Heart left ventricle (tissue), 16 donors: ENCODE data around the gene SLC6A18. TPM values are rescaled to one million over a fixed set of nuclear protein-coding genes. Genes with fewer than 3 reads are reported as not detected.
"Not testable (repeated sequence)": the region's sequence is repeated elsewhere in the genome, so short reads cannot be mapped to it uniquely, and the experiment has no call there.

Experiments
- ATAC-seq, 4 donors: fragments of 200-7000 bp; cut with Tn5 transposase; one replicate each; pipeline ENCODE4 v1.9.1; 2020 to 2022; ENCODE audit warnings: moderate library complexity in 4 of 4, mild to moderate bottlenecking in 3 of 4, moderate number of reproducible peaks in 1 of 4
- DNase-seq, 5 donors: peaks; one replicate each; pipeline ENCODE4 v3.0.0-alpha.2; 2020
- H3K27ac ChIP-seq, 12 donors: fragments of 200-600 bp; sonication (generic) in 4 of 12; one replicate each; pipeline versions ENCODE4 v1.5.0 to v1.8.0; 2016 to 2022; ENCODE audit warnings: mild to moderate bottlenecking in 2 of 12
- H3K27me3 ChIP-seq, 9 donors: fragments of 200-600 bp; sonication (generic) in 2 of 9; one replicate each; pipeline versions ENCODE4 v1.5.1 to v1.8.0; 2016 to 2022; ENCODE audit warnings: mild to moderate bottlenecking in 3 of 9
- H3K36me3 ChIP-seq, 9 donors: fragments of 200-600 bp; sonication (generic) in 2 of 9; one replicate each; pipeline versions ENCODE4 v1.5.0 to v1.8.0; 2018 to 2022; ENCODE audit warnings: mild to moderate bottlenecking in 2 of 9
- H3K4me1 ChIP-seq, 12 donors: fragments of 200-600 bp; sonication (generic) in 4 of 12; one replicate each; pipeline versions ENCODE4 v1.5.0 to v1.8.0; 2016 to 2022; ENCODE audit warnings: mild to moderate bottlenecking in 3 of 12
- H3K4me3 ChIP-seq, 12 donors: fragments of 200-600 bp; sonication (generic) in 4 of 12; one replicate each; pipeline versions ENCODE4 v1.5.0 to v1.8.0; 2017 to 2022; ENCODE audit warnings: mild to moderate bottlenecking in 9 of 12, moderate library complexity in 4 of 12
- H3K9me3 ChIP-seq, 12 donors: fragments of 200-600 bp; sonication (generic) in 4 of 12; one replicate each; pipeline versions ENCODE4 v1.5.0 to v1.8.0; 2016 to 2022; ENCODE audit warnings: mild to moderate bottlenecking in 1 of 12
- CTCF ChIP-seq, 12 donors: fragments of 200-600 bp; sonication (generic) in 4 of 12; IDR thresholded peaks; one replicate each; pipeline versions ENCODE4 v1.5.0 to v1.8.0; 2018 to 2022; ENCODE audit warnings: antibody characterized with exemption in 12 of 12, mild to moderate bottlenecking in 5 of 12
- POLR2A ChIP-seq, 2 donors: fragments of 450-650 bp; IDR thresholded peaks; one replicate each; pipeline ENCODE4 v1.6.1; 2017; ENCODE audit warnings: antibody characterized with exemption in 2 of 2, mild to moderate bottlenecking in 2 of 2, moderate library complexity in 2 of 2
- WGBS, 4 donors: extraction: QIAGEN DNeasy Blood & Tissue Kit in 2 of 4; methylation state at CpG; one replicate each; pipeline versions ENCODE4 v1.1.5 to v1.1.7; 2013 to 2018; 5-methylcytosine and 5-hydroxymethylcytosine counted together
- intact Hi-C, 10 donors: fragments of 100-400 bp; cut with DNase I; formaldehyde crosslinking; loops; one replicate each; pipeline versions ENCODE4 v1.11.1 to v1.14.2; 2022
- polyA plus RNA-seq, 2 donors: library from polyadenylated mRNA; stranded (reverse); fragments of 200-250 nt; gene quantifications; one replicate each; pipeline ENCODE4 v1.2.3, GENCODE V29; 2013
- total RNA-seq, 9 donors: library from RNA; depleted of rRNA in 2 of 9; stranded (reverse); fragments of >200 nt in 2 of 9; fragmentation: NEBNext Ultra II Directional in 3 of 9; extraction: Animal tissue kit (Norgen Biotek cat#: 25700) in 3 of 9; gene quantifications; one replicate each; pipeline versions ENCODE4 v1.1.0 to v1.2.4, GENCODE V29; 2016 to 2023
- donor health status: ischemic (EF 13 %, LVEDD 7.1; RV severe dilation, severe dysfunction).
- donor health status: healthy with polysubstance abuse.
- donor health status: DM: no; HTN: yes; CAD: no.
- donor health status: DM: no; HTN: no; CAD: no.
- donor health status: ischemic (EF 25% LVEDD 6.9; RV normal size, moderate dysfunction).
- donor health status: ischemic (EF 25% LVEDD 5.7; RV mildly dilated, moderate dysfunction).
- donor health status: healthy.
- donor health status: DM: yes; HTN: yes; CAD: no.
- donor health status: ischemic (EF 35%, LVEDD 5.7; RV mildly dilated, moderate dysfunction).
- donor health status: nonischemic (EF 11% LVEDD 7.7; RV severe dilation, severe dysfunction).
- donor health status: DM: yes; HTN: yes; CAD: no.
- donor health status: PGD.
- donor health status: ischemic (EF 29% LVEDD 5.4; RV normal size, mild dysfunction).
- donor health status: nonischemic (EF 23%, LVEDD 6.1; RV moderate dilation, normal function).

Gene SLC6A18
- total and polyA plus RNA-seq, 11 donors, result not detected

- WGBS, 4 donors, result 78 to 81% (median 80%) methylated on average over 33 to 37 of the region's 37 CpGs
- TF ChIP-seq POLR2A (IDR thresholded peaks at IDR 0.05) (no peak), CTCF (IDR thresholded peaks at IDR 0.05) (no peak)
- H3K9me3 ChIP-seq, result peaks cover 0 to 9% (median 0%) of the 10 kb centered on the region in 12 donors
- DNase-seq (peak in 3 of 5 donors; percentile 62 to 75 (median 70)), ATAC-seq (peak; percentile 67 to 86 (median 77))
- H3K4me1 ChIP-seq, result no peaks in the 10 kb centered on the region
- intact Hi-C loops, result no loop called here
- no peaks in the 10 kb centered on the region for H3K36me3 ChIP-seq
- no peaks in the 10 kb centered on the region for H3K27me3 ChIP-seq
- no peak overlapping the region for H3K27ac ChIP-seq
- no peak overlapping the region for H3K4me3 ChIP-seq
Observed at GRCh38 chr5:1282131-1282992, 57.2 kb downstream of the SLC6A18 start.

- intact Hi-C loops, H3K36me3 ChIP-seq, H3K4me3 ChIP-seq, H3K9me3 ChIP-seq, H3K27me3 ChIP-seq, H3K27ac ChIP-seq, H3K4me1 ChIP-seq, ATAC-seq: not testable (repeated sequence)
- DNase-seq, result peak in 1 of 5 donors; percentile 33
- 87 to 91% (median 90%) methylated on average over 33 to 40 of the region's 40 CpGs for WGBS, 4 donors
Observed at GRCh38 chr5:1282993-1283728, 58.0 kb downstream of the SLC6A18 start.

- H3K36me3 ChIP-seq, H3K4me3 ChIP-seq, H3K27me3 ChIP-seq, H3K27ac ChIP-seq, ATAC-seq, H3K4me1 ChIP-seq, intact Hi-C loops, H3K9me3 ChIP-seq: not testable (repeated sequence)
- WGBS, 4 donors, result 83 to 89% (median 87%) methylated on average over 16 of the region's 16 CpGs
- peak in 1 of 5 donors; percentile 23 for DNase-seq
Observed at GRCh38 chr5:1283729-1284041, 58.5 kb downstream of the SLC6A18 start.

- H3K4me3 ChIP-seq, H3K27ac ChIP-seq, H3K9me3 ChIP-seq, H3K4me1 ChIP-seq, intact Hi-C loops, H3K27me3 ChIP-seq, H3K36me3 ChIP-seq, ATAC-seq: not testable (repeated sequence)
- 78 to 85% (median 83%) methylated on average over 19 to 27 of the region's 27 CpGs for WGBS, 4 donors
- peak in 1 of 5 donors; percentile 35 for DNase-seq
Observed at GRCh38 chr5:1284336-1284970, 59.3 kb downstream of the SLC6A18 start.

- Histone ChIP-seq H3K9me3 (peaks cover 0 to 5% (median 0%) of the 10 kb centered on the region in 12 donors), H3K4me1 (no peaks in the 10 kb centered on the region), H3K4me3 (no peak overlapping the region), H3K27me3 (no peaks in the 10 kb centered on the region), H3K27ac (no peak overlapping the region), H3K36me3 (no peaks in the 10 kb centered on the region)
- TF ChIP-seq CTCF (IDR thresholded peaks at IDR 0.05), result no peak
- no peak for TF ChIP-seq POLR2A (IDR thresholded peaks at IDR 0.05)
- DNase-seq, result peak in 1 of 5 donors; percentile 44
- WGBS, 4 donors, result 79 to 89% (median 81%) methylated on average over 11 to 12 of the region's 12 CpGs
- intact Hi-C loops, result no loop called here
- no peak for ATAC-seq
Observed at GRCh38 chr5:1285141-1285540, 60.0 kb downstream of the SLC6A18 start.
